Measurements from ENCODE around the gene S100PBP.
"Not testable (repeated sequence)": the region's sequence is repeated elsewhere in the genome, so short reads cannot be mapped to it uniquely, and the experiment has no call there.

The S100PBP gene

GRCh38 chr1:32784817-32785216, 32.6 kb upstream of the S100PBP start:
- TF ChIP-seq CTCF (IDR thresholded peaks at IDR 0.05; ENCODE audit: low read depth, low read length), result no peak
- no peak for DNase-seq (ENCODE audit: low read depth, low spot score)
- H3K4me3 ChIP-seq (ENCODE audit: low read depth, low read length), result no peak overlapping the region
- in situ Hi-C loops (cut with HindIII; ENCODE audit: low sequenced_read_pairs), result no loop called here

- no peak overlapping the region for H3K4me3 ChIP-seq (ENCODE audit: low read depth, low read length)
- peak; percentile 34 for TF ChIP-seq CTCF (IDR thresholded peaks at IDR 0.05; ENCODE audit: low read depth, low read length)
- in situ Hi-C loops (cut with HindIII; ENCODE audit: low sequenced_read_pairs), result no loop called here
- no peak for DNase-seq (ENCODE audit: low read depth, low spot score)
These were observed 30.6 kb upstream of the S100PBP start for GRCh38 chr1:32786856-32787255.

GRCh38 chr1:32789356-32789755, 28.1 kb upstream of the S100PBP start:
- peak; percentile 82 for DNase-seq (ENCODE audit: low read depth, low spot score)
- in situ Hi-C loops (cut with HindIII; ENCODE audit: low sequenced_read_pairs); H3K4me3 ChIP-seq (ENCODE audit: low read depth, low read length): not testable (repeated sequence)

- in situ Hi-C loops (cut with HindIII; ENCODE audit: low sequenced_read_pairs), result no loop called here
- no peak for TF ChIP-seq CTCF (IDR thresholded peaks at IDR 0.05; ENCODE audit: low read depth, low read length)
- H3K4me3 ChIP-seq (ENCODE audit: low read depth, low read length), result no peak overlapping the region
- no peak for DNase-seq (ENCODE audit: low read depth, low spot score)
These were observed 25.6 kb upstream of the S100PBP start for GRCh38 chr1:32791881-32792280.

GRCh38 chr1:32795763-32796162, 21.7 kb upstream of the S100PBP start:
- peak; percentile 69 for DNase-seq (ENCODE audit: low read depth, low spot score)
- in situ Hi-C loops (cut with HindIII; ENCODE audit: low sequenced_read_pairs); H3K4me3 ChIP-seq (ENCODE audit: low read depth, low read length): not testable (repeated sequence)

GRCh38 chr1:32797456-32797855, 20.0 kb upstream of the S100PBP start:
- DNase-seq (ENCODE audit: low read depth, low spot score), result no peak
- TF ChIP-seq CTCF (IDR thresholded peaks at IDR 0.05; ENCODE audit: low read depth, low read length), result no peak
- no peak overlapping the region for H3K4me3 ChIP-seq (ENCODE audit: low read depth, low read length)
- in situ Hi-C loops (cut with HindIII; ENCODE audit: low sequenced_read_pairs), result no loop called here

- in situ Hi-C loops (cut with HindIII; ENCODE audit: low sequenced_read_pairs), result no loop called here
These were observed 19.3 kb upstream of the S100PBP start for GRCh38 chr1:32798191-32798590.

More at GRCh38 chr1:32798191-32798590, 19.3 kb upstream of the S100PBP start:
- no peak for TF ChIP-seq CTCF (IDR thresholded peaks at IDR 0.05; ENCODE audit: low read depth, low read length)
- no peak overlapping the region for H3K4me3 ChIP-seq (ENCODE audit: low read depth, low read length)
- DNase-seq (ENCODE audit: low read depth, low spot score), result peak; percentile 88

Measured in astrocyte of the spinal cord (primary cell).